HFF-Myc (cell line): Measurements from ENCODE around the gene NEGR1.

Experiments
- DNase-seq: peaks from one replicate; pipeline ENCODE4 v3.0.0-alpha.2; 2011; ENCODE audit warnings: low read depth; ENCODE audit errors: extremely low read depth
- H3K4me3 ChIP-seq: replicated peaks from 2 replicates; pipeline ENCODE4 v1.5.1; 2011; ENCODE audit warnings: low read depth, mild to moderate bottlenecking, control low read depth, low read length
- CTCF ChIP-seq: IDR thresholded peaks from 2 replicates; pipeline ENCODE4 v1.5.1; 2012; ENCODE audit warnings: mild to moderate bottlenecking, low read depth, low read length, control low read depth; ENCODE audit errors: missing control alignments

NEGR1 gene

GRCh38 chr1:71390518-71390917, 891.8 kb downstream of the NEGR1 start:
- no peak for TF ChIP-seq CTCF
- DNase-seq = no peak
- no peak overlapping the region for H3K4me3 ChIP-seq

- no peak overlapping the region for H3K4me3 ChIP-seq
- DNase-seq = no peak
- no peak for TF ChIP-seq CTCF
Measured at GRCh38 chr1:71377886-71378285, 904.5 kb downstream of the NEGR1 start.

GRCh38 chr1:71372496-71372895, 909.8 kb downstream of the NEGR1 start:
- no peak for TF ChIP-seq CTCF
- no peak overlapping the region for H3K4me3 ChIP-seq
- DNase-seq = no peak

GRCh38 chr1:71371581-71371980, 910.8 kb downstream of the NEGR1 start:
- TF ChIP-seq CTCF = no peak
- DNase-seq = no peak
- H3K4me3 ChIP-seq = no peak overlapping the region

GRCh38 chr1:71364236-71364635, 918.1 kb downstream of the NEGR1 start:
- H3K4me3 ChIP-seq = no peak overlapping the region
- TF ChIP-seq CTCF = no peak
- DNase-seq = no peak

GRCh38 chr1:71362691-71363090, 919.6 kb downstream of the NEGR1 start:
- H3K4me3 ChIP-seq = no peak overlapping the region
- DNase-seq = no peak
- no peak for TF ChIP-seq CTCF

- H3K4me3 ChIP-seq = no peak overlapping the region
- no peak for TF ChIP-seq CTCF
- DNase-seq = no peak
Measured at GRCh38 chr1:71362076-71362475, 920.3 kb downstream of the NEGR1 start.
